NCI-H2029 (cell line): ENCODE data around the gene RXFP4.

Experiments
- DNase-seq: peaks from one replicate; lab custom pipeline; 2025; lab: John Stamatoyannopoulos, UW

The RXFP4 gene

DNA sequence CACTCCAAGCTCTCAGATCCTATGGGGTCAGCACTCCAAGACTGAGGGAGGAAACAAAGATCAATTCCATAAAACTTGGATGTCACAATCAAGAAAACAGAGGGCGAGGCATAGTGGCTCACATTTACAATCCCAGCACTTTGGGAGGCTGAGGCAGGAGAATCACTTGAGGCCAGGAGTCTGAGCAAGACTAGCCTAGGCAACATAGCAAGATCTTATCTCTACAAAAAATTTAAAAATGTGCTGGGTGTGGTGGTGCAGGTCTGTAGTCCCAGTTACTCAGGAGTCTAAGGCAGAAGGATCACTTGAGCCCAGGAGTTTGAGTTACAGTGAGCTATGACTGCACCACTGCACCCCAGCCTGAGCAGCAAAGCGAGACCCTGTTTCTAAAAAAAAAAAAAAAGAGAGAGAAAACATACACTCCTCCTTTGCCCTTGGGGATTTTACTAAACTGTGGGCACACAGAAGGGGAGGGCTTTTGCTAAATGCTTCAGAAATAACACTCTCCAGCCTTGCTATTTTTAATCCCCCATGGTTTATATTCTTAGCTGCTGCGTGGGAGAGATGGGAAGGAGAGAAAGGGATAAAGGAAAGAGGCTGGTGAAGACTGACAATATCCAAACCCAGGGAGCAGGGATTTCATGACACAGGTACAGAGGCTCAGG, 18.8 kb downstream of the RXFP4 start:
- no peak for DNase-seq

- DNase-seq = no peak
These were observed 20.5 kb downstream of the RXFP4 start for GRCh38 chr1:155961937-155962336.

DNA sequence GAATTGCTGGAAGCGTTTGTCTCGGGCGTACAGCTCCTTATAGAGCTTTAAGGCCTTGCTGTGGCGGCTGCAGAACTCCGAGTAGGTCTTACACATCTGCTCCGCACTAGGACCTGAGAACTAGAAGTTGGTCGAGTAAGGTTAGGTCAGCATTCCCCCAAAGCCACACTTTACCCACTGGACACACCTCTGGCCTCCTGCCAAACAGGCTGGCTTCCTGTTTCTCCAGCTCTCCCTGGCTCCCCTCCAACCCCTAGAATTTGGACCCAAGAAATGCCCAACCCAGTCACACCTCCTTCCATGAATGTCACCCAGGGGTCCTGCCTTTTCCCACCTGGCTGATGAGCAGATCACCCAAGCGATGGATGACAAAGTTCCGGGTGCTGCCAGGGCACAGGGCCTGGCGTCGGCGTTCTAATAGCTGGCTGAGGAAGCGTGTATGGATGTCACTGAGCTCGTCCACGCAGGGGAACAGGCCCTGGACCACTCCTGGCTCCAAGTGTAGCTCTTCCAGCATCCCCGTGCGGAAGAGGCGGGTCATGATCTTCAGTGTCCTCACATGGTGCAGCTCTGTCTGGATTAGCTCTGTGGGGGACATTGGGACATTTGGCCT, 21.3 kb downstream of the RXFP4 start:
- DNase-seq = no peak

- no peak for DNase-seq
These were observed 22.8 kb downstream of the RXFP4 start for GRCh38 chr1:155964193-155964592.

DNA sequence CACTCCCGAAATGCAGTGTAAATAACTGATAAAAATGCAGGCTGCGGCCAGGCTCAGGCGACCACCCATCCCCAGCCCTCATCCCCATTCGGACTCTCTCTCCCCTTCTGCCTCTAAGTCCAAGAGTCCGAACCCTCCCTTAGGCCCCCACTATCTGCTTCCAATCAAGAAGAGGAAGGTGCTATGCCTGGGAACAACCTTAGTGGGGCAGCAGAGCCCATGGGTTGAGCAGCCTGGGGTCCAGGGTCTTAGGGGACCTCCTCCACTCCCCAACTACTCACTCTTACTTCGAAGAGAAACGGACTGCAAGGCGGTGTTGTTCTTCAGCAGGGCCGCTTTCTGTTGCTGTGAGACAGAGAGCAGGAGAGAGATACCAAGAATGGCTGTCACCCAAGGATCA, 24.7 kb downstream of the RXFP4 start:
- DNase-seq = no peak

- DNase-seq = no peak
These were observed 25.3 kb downstream of the RXFP4 start for GRCh38 chr1:155966750-155967149.

DNA sequence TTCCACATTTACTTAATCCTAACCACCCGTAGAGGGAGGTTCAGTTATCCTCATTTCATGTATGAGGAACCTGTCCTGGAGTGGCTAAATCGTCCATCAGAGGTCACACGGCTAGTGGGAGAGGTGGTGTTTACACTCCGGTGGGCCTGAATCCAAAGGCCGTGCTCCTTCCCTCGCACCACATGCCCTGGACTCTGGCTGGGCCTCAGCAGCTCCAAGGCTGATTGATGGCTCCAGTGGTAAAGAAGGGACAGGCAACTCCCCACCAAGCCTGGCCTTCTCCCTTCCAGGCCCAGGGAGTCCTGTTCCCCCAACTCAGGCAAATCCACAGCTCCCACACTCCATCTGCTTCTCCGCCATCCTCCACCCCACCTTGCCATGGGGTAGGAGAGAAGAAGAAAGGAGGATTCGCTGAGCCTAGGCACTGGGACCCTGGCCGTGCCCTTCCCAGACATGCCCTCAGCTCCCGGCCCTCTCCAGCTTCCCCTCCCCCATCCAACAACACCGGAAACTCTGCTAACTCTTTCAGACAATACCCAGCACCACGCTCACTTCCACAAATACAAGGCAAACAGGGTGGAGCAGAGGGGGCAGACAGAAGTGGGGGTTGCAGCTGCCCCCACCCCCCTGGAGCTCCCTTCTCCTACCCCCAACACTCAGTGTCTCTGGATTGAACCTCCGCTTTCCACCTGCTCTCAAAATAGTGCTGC, 26.1 kb downstream of the RXFP4 start:
- DNase-seq = no peak

DNA sequence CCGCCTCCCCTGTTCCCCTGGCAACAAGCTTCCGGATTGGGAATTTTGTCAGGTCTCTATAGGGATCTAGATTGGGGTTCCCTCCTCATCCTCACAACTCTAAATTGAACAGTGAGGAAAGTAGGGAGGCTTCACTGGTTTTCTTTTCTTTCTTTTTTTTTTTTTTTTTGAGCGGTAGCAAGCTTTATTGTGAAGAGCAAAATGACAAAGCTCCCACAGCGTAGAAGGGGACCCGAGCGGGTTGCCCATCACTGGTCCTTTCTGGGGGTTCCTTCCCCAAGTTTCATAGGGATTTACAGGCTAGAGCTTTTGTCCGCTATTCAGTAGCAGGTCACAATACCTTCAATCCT, 26.6 kb downstream of the RXFP4 start:
- DNase-seq = no peak

DNA sequence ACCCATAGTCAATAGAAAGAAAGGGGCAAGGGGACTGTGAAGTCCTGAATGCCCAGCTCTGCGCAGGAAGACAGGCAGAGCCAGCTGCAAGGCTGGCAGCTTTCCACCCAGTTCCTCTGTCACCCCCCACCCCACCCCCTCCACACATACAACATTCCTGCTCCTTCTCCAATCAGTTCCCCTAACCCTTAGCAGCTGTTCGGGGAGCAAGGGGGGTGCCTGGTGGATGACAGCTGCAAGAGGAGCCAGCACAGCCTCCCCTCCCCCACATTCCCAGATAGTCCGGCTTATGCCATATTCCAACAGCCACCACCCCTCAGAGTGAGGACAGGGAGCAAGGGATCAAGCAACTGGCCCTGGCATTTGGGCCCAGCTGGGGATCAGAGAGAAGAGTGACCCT, 27.2 kb downstream of the RXFP4 start:
- DNase-seq = no peak

- DNase-seq = no peak
These were observed 27.9 kb downstream of the RXFP4 start for GRCh38 chr1:155969377-155969791.

- DNase-seq = no peak
These were observed 29.2 kb downstream of the RXFP4 start for GRCh38 chr1:155970531-155971167.

DNA sequence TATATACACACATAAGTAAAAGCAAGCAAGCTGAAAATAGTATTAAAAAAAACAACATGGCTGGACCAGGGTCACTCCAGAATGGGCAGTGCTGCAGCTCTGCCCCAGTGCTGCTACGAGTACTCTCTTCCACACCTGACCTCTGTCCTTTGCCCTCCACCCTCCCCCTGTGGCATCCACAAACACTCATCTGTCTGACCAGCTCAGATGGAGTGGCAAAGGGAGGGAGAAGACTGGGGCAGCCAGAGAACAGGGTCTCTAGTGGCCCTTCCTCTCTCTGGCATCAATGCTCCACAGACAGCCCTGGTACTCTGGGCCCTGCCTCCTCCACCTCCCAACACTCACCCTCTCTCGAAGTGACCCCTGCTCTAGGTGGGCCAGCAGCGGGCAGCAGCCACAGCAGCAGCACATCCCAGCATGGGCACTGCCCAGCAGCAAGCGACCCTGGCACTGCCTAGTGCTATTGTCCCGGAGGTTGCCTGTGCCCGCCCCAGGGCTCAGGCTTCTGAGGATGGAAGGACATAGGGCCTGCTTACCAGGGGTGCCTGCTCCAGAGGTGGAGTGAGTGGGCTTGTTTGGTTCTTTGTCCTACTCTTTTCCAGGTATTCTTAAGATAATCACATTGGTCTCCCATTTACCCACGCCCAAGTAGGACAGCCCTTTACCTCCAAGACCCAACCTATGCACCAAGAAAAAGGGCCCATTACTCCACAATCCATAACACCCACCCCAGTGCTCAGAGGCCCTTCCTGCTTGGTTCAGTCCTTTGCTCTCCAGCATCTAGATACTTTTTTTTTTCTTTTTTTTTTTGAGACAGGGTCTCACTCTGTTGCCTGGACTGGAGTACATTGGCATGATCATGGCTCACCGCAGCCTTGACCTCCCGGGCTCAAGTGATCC, 30.7 kb downstream of the RXFP4 start:
- DNase-seq = no peak

GRCh38 chr1:155973723-155974122, 32.3 kb downstream of the RXFP4 start:
- DNase-seq = no peak

DNA sequence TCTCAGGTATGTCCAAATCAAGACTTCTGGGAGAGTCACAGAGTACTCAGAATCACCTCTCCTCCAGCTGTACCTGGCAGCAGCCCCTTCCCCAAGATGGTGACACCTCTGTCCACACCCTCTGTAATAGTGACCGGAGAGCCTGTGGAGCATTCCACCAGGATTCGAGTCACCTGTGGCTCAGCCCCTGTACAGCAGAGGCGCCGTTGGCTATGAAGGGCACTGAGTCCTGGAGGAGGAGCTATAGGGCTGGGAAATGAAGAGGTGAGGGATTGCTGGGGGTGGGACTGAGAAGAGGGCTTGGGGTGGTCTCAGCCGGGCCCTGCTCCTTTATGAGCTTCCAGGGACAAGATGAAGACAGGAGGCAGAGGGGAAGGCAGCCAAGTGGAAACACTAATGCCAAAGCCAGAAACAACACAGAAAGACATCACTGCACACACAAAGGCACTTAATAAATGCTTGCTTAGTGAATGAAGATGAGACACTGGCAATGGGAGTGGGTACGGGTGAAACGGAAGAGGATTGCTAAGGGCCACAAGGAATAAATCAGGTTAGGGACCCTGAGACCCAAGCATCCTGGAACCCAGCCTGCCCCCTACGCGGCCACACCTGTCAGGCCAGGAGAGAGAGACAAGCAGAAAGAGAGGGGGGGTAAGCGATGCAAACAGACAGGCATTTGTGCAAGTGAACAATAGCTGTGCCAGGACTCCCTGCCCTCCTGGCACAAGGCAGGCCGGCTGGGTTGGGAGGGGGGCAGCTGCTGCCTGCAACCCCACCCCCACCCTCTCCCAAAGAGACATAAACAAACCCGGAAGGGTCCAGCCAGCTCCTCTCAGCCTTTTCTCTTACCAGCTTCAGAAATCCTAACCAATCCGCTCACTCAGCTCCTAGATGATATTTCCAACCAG, 33.0 kb downstream of the RXFP4 start:
- peak; percentile 80 for DNase-seq

GRCh38 chr1:155975375-155976061, 34.1 kb downstream of the RXFP4 start:
- no peak for DNase-seq

- DNase-seq = peak; percentile 41
These were observed 34.8 kb downstream of the RXFP4 start for GRCh38 chr1:155976062-155976912.

- DNase-seq = no peak
These were observed 35.7 kb downstream of the RXFP4 start for GRCh38 chr1:155976913-155977689.

- no peak for DNase-seq
These were observed 36.4 kb downstream of the RXFP4 start for GRCh38 chr1:155977690-155978324.
